Measurements from ENCODE around the gene NAXE.

The NAXE gene

DNA sequence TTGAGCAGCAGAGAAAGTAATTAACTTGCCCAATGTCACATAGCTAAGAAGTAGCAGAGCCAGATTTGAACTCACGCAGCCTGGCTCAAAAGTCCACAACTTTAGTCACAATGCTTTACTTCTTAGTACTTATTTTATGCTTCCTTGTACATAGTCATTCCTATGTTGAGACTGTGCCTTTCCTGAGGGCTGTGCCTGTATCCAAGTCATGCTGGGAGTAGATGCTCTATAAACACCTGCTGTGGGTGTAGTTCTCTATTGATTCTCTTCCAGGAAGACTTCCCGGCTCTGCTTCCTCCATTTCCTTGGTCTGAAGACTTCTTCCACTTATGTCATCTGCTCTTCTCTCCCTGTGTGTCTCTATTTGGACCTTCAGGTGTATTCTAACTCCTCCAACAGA is 35.9 kb upstream of the NAXE start:
- no peak for DNase-seq
- TF ChIP-seq POLR2A (IDR thresholded peaks at IDR 0.05; ENCODE audit: low read length) (no peak), GATA1 (IDR thresholded peaks at IDR 0.05; ENCODE audit: low read depth, low read length) (no peak)

DNA sequence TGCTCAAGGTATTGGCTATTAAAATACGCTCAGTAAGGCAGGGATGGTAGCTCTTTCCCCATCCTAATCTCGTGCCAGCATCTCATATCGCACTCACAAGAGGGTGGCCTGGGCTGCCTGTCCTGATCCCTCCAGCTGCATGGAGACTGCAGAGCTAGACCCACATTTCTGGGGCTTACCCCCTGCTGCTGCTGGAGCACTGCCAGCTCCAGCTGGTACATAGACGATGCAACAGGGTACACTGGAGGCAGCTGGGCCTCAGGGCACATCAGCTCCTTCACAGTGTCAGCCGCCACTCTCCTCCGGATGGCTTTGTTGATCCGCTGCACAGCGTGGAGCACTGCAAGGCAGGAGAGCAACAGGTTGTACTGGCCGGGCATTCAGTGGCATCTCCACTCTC is 35.2 kb upstream of the NAXE start:
- TF ChIP-seq POLR2A (IDR thresholded peaks at IDR 0.05; ENCODE audit: low read length) (no peak), GATA1 (IDR thresholded peaks at IDR 0.05; ENCODE audit: low read depth, low read length) (no peak)

DNA sequence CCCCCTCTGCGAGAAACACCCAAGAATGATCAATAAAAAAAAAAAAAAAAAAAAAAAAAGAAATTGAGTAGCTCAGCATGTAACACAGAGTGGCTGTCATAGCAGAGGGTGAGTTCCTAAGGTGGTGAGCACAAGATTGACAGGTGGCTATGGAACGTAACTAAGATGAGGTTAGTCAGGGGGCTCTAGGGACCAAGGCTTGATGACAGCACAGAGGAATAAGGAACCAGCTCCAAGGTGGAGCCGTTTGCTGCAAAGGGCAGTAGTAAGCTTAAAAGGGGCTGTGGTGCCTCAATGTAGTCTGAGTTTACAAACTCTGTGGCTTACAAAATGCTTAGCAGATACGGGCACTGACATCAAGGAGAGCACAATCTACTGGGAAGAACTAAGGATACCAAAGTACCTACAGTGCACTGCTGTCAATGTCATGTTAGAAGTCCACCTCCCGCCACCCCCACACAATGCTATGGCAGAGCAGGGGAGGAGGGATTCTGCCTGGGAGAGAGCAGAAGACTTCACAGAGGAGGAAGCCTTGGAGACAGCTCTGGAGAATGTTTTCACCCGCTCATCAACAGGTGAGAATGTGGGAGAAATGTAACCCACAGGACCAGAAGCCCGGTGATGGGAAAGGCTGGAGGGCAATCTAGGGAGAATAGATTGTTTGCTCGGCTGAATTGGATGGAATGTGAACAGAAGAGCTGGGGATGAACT is 32.3 kb upstream of the NAXE start:
- no peak for DNase-seq
- no peak for TF ChIP-seq GATA1 (IDR thresholded peaks at IDR 0.05; ENCODE audit: low read depth, low read length)
- TF ChIP-seq POLR2A (IDR thresholded peaks at IDR 0.05; ENCODE audit: low read length): no peak

More for the DNA sequence above, 35.2 kb upstream of the NAXE start:
- DNase-seq: no peak

DNA sequence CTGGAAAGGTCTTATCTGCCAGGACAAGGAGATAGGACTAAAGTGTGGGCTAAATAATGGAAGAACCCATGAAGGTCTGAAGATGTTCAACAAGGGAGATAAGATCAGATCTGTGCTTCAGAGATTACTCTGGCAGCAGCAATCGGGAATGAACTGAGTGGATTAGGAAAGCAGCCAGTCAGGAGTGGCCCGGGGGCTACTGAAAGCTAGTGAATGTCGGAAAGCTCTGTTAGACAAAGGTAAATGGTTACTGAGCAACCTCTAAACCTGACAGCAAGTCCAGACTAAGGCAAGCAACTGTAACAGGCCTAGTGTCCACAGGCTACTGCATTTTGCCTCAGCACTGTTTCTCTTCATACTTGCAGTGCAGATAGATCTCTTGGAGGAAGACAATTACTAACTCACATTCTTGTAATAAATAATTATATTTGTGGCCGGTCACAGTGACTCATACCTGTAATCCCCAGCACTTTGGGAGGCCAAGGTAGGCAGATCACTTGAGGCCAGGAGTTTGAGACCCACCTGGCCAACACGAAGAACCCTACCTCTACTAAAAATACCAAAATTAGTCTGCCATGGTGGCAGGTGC is 31.7 kb upstream of the NAXE start:
- no peak for DNase-seq
- no peak for TF ChIP-seq POLR2A (IDR thresholded peaks at IDR 0.05; ENCODE audit: low read length)
- no peak for TF ChIP-seq GATA1 (IDR thresholded peaks at IDR 0.05; ENCODE audit: low read depth, low read length)

DNA sequence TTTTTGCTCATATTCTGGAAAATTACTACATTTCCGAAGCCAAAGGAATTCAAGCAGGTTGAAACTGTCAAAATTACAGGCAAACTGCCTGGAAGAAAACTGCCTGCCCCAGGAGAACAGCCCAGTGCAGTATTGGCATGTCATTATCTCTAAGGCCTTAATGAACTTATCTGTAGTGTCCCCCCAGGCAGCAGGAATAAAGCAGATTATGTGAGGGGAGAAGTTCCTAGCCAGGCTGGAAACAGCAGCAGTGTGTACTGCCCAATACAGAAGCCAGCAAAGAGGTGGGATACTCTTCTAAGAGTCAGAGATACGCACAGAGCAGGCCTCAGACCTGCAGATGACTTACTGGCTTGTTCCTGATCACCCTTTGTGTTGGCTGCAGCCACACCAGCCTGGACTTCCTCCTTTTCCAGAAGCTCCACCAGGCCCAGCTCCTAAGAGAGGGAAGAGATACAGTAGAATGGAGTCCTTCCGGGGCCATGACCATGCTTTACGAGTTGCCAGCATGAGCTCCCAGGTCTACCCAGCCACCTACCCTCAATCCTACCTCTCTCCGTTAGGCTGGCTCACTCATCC is 30.9 kb upstream of the NAXE start:
- TF ChIP-seq POLR2A (IDR thresholded peaks at IDR 0.05; ENCODE audit: low read length) (no peak), GATA1 (IDR thresholded peaks at IDR 0.05; ENCODE audit: low read depth, low read length) (no peak)
- DNase-seq: peak; percentile 23 to 68

DNA sequence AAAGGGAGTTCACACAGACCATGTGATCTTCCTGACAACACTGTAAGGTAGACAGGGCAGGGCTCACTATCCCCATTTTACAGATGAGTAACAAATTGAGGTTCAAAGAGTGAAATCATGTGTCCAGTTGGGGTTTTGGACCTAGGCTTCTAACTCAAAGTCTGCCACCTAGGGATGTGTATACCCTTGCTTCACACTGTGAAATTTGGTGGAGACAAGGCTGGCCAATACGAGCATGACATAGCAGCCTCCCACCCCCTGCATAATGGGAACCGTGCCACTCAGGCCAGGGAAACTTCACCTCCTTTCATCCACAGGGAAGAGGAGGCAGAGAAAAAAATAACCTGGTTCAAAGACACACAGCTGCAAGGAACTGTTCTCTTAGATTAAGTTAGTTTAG is 26.1 kb upstream of the NAXE start:
- no peak for TF ChIP-seq GATA1 (IDR thresholded peaks at IDR 0.05; ENCODE audit: low read depth, low read length)
- no peak for TF ChIP-seq POLR2A (IDR thresholded peaks at IDR 0.05; ENCODE audit: low read length)
- DNase-seq: no peak

DNA sequence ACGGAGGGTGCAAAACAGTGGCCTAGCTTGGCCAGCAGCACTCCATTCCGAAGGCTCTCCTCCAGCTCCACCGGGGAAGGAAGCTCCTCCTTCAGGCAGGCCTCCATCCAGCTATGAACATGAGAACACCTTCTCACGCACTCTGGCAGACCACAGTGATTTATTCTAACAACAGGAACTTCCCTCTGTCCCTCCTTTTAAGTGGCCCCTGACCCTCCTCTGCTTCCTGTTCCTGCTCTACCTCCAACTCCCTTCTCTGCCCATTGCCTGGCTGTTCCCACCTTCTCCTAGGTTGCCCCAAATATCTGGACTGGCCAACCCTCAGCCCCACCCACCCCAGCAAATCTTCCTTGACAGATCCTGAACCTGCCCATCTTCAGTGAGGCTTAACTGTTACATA is 25.1 kb upstream of the NAXE start:
- TF ChIP-seq GATA1 (IDR thresholded peaks at IDR 0.05; ENCODE audit: low read depth, low read length) (no peak), POLR2A (IDR thresholded peaks at IDR 0.05; ENCODE audit: low read length) (no peak)
- no peak for DNase-seq

DNA sequence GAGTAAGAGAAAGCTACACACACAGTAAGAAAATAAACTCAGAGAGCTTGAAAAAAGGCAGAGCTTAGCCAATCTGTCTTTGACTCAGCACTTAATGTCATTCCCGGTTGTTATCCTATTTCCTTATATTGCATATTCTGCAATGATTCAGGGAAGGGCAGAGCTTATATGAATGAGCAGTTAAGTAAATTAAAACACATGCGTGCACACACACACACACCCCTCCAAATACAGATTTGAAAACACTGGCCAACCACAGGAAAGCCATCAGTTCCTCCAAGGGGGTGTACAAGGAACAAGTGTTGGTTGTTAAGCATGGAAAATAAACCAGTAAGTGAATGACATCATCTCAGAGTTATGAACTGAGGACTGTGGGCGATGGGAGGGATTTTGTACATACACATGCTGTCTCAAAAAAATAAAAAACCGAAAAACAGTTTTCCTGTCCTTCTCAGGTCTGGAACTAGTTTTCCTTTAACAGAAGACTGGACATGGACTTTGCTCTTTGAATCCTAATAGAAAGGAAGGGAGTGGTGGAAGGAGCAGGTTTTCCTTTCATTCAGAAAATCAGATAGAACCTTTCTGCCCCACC is 20.2 kb upstream of the NAXE start:
- TF ChIP-seq POLR2A (IDR thresholded peaks at IDR 0.05; ENCODE audit: low read length) (no peak), GATA1 (IDR thresholded peaks at IDR 0.05; ENCODE audit: low read depth, low read length) (no peak)
- peak in 1 of 2 experiments; percentile 38 for DNase-seq

DNA sequence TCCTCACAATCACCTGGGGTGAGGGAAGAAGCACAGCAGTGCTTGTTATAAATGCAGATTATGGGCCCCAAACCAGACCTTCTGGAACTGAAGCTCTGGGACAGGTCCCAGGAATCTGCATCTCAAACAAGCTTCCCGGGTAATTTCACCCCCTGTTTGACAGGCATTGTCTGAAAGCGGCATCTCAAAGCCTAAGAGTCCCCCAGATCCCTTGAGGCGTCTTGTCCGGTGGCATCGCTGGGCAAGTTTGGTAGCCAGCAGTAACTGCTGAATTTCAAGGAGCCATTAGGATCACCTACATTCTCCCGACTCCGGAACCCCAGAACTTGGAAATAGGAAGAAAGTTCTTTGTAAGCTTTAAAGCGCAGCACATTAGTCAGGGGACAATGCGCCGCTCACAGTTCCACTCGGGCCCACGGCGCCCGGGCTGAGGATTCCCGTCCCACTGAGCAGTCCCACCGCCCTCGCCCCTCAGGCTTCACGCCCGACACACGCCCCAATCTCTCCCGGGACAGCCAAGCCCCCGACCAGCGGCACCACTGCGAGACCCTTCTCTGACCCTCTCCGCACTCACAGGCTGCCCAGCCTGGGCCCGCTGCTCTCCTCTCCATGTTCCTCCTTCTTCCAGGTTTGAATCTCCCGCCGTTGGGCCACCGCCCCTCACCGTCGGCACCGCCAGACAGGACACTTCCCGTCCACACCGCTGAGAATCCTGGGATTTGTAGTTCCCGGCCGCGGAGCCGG is 19.5 kb upstream of the NAXE start, which contains the start of gene IQGAP3:
Gene IQGAP3 (minus strand): TSS at position 647 of the 744 bp plus-strand sequence. CDS start 36 bp downstream, at position 611.
- peak; percentile 72 to 84 for DNase-seq
- TF ChIP-seq POLR2A (IDR thresholded peaks at IDR 0.05; ENCODE audit: low read length) (peak; percentile 26), GATA1 (IDR thresholded peaks at IDR 0.05; ENCODE audit: low read depth, low read length) (no peak)

DNA sequence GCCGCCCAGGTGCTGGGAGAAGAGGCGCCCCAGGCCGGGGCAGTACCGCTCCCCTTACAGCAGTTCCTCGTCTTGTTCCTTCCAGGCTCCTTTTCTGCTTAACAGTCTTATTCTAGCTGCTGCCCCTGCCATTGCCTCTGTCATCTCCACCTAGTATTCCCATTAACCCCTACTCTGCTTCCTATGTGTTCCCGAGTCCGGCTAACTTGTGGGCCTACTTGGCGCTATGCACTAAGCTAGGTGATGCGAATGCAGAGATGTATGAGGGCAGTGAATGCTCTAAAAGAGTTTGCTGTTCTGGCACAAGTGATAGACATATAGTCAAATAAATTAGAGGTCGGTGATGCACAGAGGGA is 18.9 kb upstream of the NAXE start:
- no peak for TF ChIP-seq GATA1 (IDR thresholded peaks at IDR 0.05; ENCODE audit: low read depth, low read length)
- TF ChIP-seq POLR2A (IDR thresholded peaks at IDR 0.05; ENCODE audit: low read length): no peak
- DNase-seq: no peak

DNA sequence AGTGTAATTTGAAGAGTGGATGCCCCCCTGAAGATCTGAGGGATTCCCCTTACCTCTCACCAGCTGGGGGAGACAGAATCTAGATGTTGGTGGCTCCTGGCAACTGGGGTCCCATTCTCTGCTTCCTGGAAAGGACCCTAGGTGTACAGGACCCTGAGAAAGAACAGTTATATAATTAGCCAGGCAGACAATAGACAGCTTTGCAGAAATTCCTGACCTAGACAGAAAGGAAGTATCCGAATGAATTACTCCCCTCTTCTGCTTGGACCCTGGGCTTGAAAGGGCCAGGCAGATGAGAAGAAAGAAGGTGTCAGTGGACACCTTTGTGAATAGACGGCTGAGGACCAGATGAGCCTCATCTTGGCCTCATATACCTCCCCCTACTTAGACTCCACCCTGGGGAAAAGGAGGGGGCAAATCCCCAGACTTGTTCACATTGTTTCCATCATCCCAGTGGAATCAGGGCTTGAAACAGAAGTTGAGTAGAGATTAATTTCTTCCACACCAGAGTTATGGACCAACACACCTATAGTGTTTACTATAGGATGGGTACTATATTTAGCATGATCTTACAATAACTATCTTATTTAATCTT is 17.4 kb upstream of the NAXE start:
- DNase-seq: no peak
- no peak for TF ChIP-seq POLR2A (IDR thresholded peaks at IDR 0.05; ENCODE audit: low read length)
- TF ChIP-seq GATA1 (IDR thresholded peaks at IDR 0.05; ENCODE audit: low read depth, low read length): no peak

DNA sequence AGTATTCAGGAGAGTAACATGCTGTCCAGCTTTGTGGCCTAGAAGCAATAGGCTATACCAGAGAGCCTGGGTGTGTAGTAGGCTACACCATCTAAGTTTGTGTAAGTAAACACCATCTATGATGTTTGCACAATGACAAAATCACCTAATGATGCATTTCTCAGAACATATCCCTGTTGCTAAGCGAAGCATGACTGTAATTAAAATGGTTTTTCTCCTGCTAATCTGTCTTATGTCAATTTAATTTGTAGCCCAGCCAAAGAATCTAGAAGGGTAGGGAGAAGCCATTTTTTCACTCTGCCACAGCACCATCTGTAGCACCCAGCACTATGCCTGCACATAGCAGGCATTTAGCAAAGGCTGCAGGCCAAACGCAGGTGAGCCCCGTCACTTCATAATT is 14.0 kb upstream of the NAXE start:
- TF ChIP-seq POLR2A (IDR thresholded peaks at IDR 0.05; ENCODE audit: low read length) (no peak), GATA1 (IDR thresholded peaks at IDR 0.05; ENCODE audit: low read depth, low read length) (no peak)

DNA sequence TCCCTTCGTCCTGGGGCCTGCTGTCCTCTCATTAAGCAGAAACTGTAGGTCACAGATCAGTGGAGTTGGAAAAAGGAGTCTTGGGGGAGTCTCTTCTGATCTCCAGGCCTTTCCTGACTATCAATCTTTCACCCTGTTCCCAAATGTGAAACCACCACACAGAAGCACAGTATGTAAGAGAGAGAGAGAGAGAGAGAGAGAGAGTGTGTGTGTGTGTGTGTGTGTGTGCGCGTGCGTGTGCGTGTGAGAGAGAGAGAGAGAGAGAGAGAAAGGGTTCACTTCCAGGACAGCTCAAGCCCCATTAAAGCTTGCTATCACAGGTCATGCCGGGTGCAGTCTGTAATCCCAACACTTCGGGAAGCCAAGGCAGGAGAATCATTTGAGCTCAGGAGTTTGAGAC is 13.5 kb upstream of the NAXE start:
- no peak for DNase-seq
- TF ChIP-seq POLR2A (IDR thresholded peaks at IDR 0.05; ENCODE audit: low read length) (no peak), GATA1 (IDR thresholded peaks at IDR 0.05; ENCODE audit: low read depth, low read length) (no peak)

More for the DNA sequence above, 14.0 kb upstream of the NAXE start:
- no peak for DNase-seq

Data from erythroblast (primary cell).